ENCODE results near the gene MLX.
"Not testable (repeated sequence)": the region's sequence is repeated elsewhere in the genome, so short reads cannot be mapped to it uniquely, and the experiment has no call there.

The MLX gene

DNA sequence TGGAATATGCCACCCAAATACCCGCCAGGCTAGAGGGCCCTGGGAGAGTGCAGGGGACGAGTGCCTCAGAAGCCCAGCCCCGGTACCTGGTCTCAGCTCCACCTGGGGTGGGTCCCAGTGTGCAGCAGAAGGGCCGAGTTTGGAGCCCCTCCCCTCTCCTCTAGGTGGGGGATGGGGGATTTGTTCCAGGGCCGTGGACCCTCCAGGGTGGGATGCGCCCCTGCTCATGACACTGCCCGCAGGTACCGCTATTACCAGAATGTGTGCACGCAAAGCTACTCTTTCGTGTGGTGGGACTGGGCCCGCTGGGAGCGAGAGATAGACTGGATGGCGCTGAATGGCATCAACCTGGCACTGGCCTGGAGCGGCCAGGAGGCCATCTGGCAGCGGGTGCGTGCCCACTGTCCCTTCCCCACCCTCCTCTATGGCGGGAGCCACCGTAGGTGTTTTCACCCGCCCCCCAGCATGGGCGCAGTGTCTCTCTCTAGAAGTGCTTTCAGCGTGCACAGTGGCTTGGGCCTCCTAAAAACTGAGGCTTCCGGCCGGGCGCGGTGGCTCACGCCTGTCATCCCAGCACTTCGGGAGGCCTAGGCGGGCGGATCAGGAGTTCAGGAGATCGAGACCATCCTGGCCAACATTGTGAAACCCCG, 29.6 kb upstream of the MLX start:
- peaks cover 14% of the 10 kb centered on the region for H3K4me1 ChIP-seq (ENCODE audit: insufficient read depth, insufficient read length)
- H3K27me3 ChIP-seq (ENCODE audit: insufficient read depth, insufficient read length) = no peaks in the 10 kb centered on the region
- H3K36me3 ChIP-seq (ENCODE audit: insufficient read depth, insufficient read length, low read length) = peaks cover 32% of the 10 kb centered on the region
- peak overlapping the region; percentile 75 for H3K4me3 ChIP-seq (ENCODE audit: insufficient read length, low read depth)
- no peak for TF ChIP-seq SUZ12 (IDR thresholded peaks at IDR 0.05; ENCODE audit: extremely low read depth, insufficient read depth, insufficient read length)
- TF ChIP-seq YY1 (IDR thresholded peaks at IDR 0.05; ENCODE audit: insufficient read depth, insufficient read length) = no peak
- no peak for TF ChIP-seq ZNF274 (IDR thresholded peaks at IDR 0.05; ENCODE audit: low read depth, low read length)
- no peaks in the 10 kb centered on the region for H3K9me3 ChIP-seq (ENCODE audit: insufficient read depth, low read length)
- H3K9ac ChIP-seq (ENCODE audit: insufficient read length, low read depth) = peak overlapping the region; percentile 85
- DNase-seq (ENCODE audit: low read depth, low spot score) = no peak

DNA sequence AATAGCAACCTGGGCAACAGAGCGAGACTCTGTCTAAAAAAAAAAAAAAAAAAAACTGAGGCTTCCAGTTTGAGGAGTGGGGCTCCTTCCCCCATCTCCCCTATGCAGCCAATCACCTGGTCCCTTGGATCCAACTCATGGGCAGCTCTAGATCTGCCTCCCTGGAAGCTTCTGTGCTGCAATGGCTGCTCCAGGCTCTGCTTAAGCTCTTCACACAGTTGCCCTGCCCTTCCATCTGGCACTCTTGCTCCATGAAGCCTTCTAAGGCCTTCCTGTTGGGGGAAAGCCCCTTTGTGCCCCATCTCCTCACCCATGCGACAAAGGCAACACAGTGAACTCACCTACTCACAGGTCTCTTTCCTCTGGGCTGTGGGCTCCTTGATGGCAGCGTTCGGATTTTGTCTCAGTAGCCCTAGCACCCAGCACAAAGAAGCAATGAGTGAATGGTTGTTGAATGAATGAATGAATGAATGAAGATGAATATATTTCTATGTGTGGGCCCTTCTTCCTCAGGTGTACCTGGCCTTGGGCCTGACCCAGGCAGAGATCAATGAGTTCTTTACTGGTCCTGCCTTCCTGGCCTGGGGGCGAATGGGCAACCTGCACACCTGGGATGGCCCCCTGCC, 29.0 kb upstream of the MLX start:
- DNase-seq (ENCODE audit: low read depth, low spot score) = no peak
- H3K9me3 ChIP-seq (ENCODE audit: insufficient read depth, low read length) = no peaks in the 10 kb centered on the region
- peaks cover 38% of the 10 kb centered on the region for H3K36me3 ChIP-seq (ENCODE audit: insufficient read depth, insufficient read length, low read length)
- TF ChIP-seq ZNF274 (IDR thresholded peaks at IDR 0.05; ENCODE audit: low read depth, low read length) = no peak
- peak overlapping the region; percentile 42 for H3K9ac ChIP-seq (ENCODE audit: insufficient read length, low read depth)
- H3K27me3 ChIP-seq (ENCODE audit: insufficient read depth, insufficient read length) = no peaks in the 10 kb centered on the region
- no peak overlapping the region for H3K4me3 ChIP-seq (ENCODE audit: insufficient read length, low read depth)
- peaks cover 14% of the 10 kb centered on the region for H3K4me1 ChIP-seq (ENCODE audit: insufficient read depth, insufficient read length)

- DNase-seq (ENCODE audit: low read depth, low spot score) = no peak
- no peak overlapping the region for H3K4me3 ChIP-seq (ENCODE audit: insufficient read length, low read depth)
- H3K36me3 ChIP-seq (ENCODE audit: insufficient read depth, insufficient read length, low read length) = peaks cover 44% of the 10 kb centered on the region
- no peaks in the 10 kb centered on the region for H3K9me3 ChIP-seq (ENCODE audit: insufficient read depth, low read length)
- TF ChIP-seq ZNF274 (IDR thresholded peaks at IDR 0.05; ENCODE audit: low read depth, low read length) = no peak
- no peak for TF ChIP-seq SUZ12 (IDR thresholded peaks at IDR 0.05; ENCODE audit: extremely low read depth, insufficient read depth, insufficient read length)
- no peak for TF ChIP-seq YY1 (IDR thresholded peaks at IDR 0.05; ENCODE audit: insufficient read depth, insufficient read length)
- peak overlapping the region; percentile 29 for H3K9ac ChIP-seq (ENCODE audit: insufficient read length, low read depth)
- no peaks in the 10 kb centered on the region for H3K27me3 ChIP-seq (ENCODE audit: insufficient read depth, insufficient read length)
- H3K4me1 ChIP-seq (ENCODE audit: insufficient read depth, insufficient read length) = peaks cover 14% of the 10 kb centered on the region
Measured at GRCh38 chr17:42538482-42538881, 28.4 kb upstream of the MLX start.

GRCh38 chr17:42540558-42540957, 26.3 kb upstream of the MLX start:
- not testable (repeated sequence) for DNase-seq (ENCODE audit: low read depth, low spot score); H3K4me3 ChIP-seq (ENCODE audit: insufficient read length, low read depth); H3K9ac ChIP-seq (ENCODE audit: insufficient read length, low read depth); H3K9me3 ChIP-seq (ENCODE audit: insufficient read depth, low read length); H3K27me3 ChIP-seq (ENCODE audit: insufficient read depth, insufficient read length); H3K4me1 ChIP-seq (ENCODE audit: insufficient read depth, insufficient read length)
- H3K36me3 ChIP-seq (ENCODE audit: insufficient read depth, insufficient read length, low read length) = peaks cover 60% of the 10 kb centered on the region

- Histone ChIP-seq H3K36me3 (ENCODE audit: insufficient read depth, insufficient read length, low read length) (peaks cover 60% of the 10 kb centered on the region), H3K9me3 (ENCODE audit: insufficient read depth, low read length) (no peaks in the 10 kb centered on the region), H3K4me1 (ENCODE audit: insufficient read depth, insufficient read length) (peaks cover 9% of the 10 kb centered on the region)
Measured at GRCh38 chr17:42541041-42541833, 25.7 kb upstream of the MLX start.

GRCh38 chr17:42543190-42544079, 23.5 kb upstream of the MLX start:
- H3K36me3 ChIP-seq (ENCODE audit: insufficient read depth, insufficient read length, low read length) = peaks cover 53% of the 10 kb centered on the region
- no peak overlapping the region for H3K9ac ChIP-seq (ENCODE audit: insufficient read length, low read depth)
- H3K9me3 ChIP-seq (ENCODE audit: insufficient read depth, low read length) = no peaks in the 10 kb centered on the region
- H3K27me3 ChIP-seq (ENCODE audit: insufficient read depth, insufficient read length) = no peaks in the 10 kb centered on the region
- TF ChIP-seq ZNF274 (IDR thresholded peaks at IDR 0.05; ENCODE audit: low read depth, low read length) (no peak), YY1 (IDR thresholded peaks at IDR 0.05; ENCODE audit: insufficient read depth, insufficient read length) (no peak), SUZ12 (IDR thresholded peaks at IDR 0.05; ENCODE audit: extremely low read depth, insufficient read depth, insufficient read length) (no peak)
- no peak overlapping the region for H3K4me3 ChIP-seq (ENCODE audit: insufficient read length, low read depth)
- no peak for DNase-seq (ENCODE audit: low read depth, low spot score)
- H3K4me1 ChIP-seq (ENCODE audit: insufficient read depth, insufficient read length) = peaks cover 3% of the 10 kb centered on the region

More at GRCh38 chr17:42541041-42541833, 25.7 kb upstream of the MLX start:
- Histone ChIP-seq H3K27me3 (ENCODE audit: insufficient read depth, insufficient read length) (no peaks in the 10 kb centered on the region), H3K4me3 (ENCODE audit: insufficient read length, low read depth) (no peak overlapping the region), H3K9ac (ENCODE audit: insufficient read length, low read depth) (no peak overlapping the region)
- DNase-seq (ENCODE audit: low read depth, low spot score) = no peak
- TF ChIP-seq ZNF274 (IDR thresholded peaks at IDR 0.05; ENCODE audit: low read depth, low read length) = no peak
- no peak for TF ChIP-seq SUZ12 (IDR thresholded peaks at IDR 0.05; ENCODE audit: extremely low read depth, insufficient read depth, insufficient read length)

DNA sequence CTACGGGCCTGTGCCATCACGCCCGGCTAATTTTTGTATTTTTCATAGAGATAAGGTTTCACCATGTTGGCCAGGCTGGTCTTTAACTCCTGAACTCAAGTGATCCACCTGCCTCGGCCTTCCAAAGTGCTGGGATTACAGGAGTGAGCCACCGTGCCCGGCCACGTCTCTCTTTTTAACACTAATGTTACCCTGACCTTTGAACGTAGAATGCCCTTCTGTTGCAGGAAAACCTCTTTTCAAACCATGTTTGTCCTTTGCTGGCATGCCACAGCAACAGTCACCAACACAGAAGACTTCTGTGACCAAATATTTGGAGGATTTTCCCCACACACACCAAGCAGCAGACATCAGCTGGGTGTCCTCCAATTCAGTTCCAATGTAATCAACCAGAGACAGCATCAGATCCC, 22.0 kb upstream of the MLX start:
- TF ChIP-seq ZNF274 (IDR thresholded peaks at IDR 0.05; ENCODE audit: low read depth, low read length) (no peak), YY1 (IDR thresholded peaks at IDR 0.05; ENCODE audit: insufficient read depth, insufficient read length) (no peak), SUZ12 (IDR thresholded peaks at IDR 0.05; ENCODE audit: extremely low read depth, insufficient read depth, insufficient read length) (no peak)
- Histone ChIP-seq H3K27me3 (ENCODE audit: insufficient read depth, insufficient read length) (no peaks in the 10 kb centered on the region), H3K36me3 (ENCODE audit: insufficient read depth, insufficient read length, low read length) (peaks cover 40% of the 10 kb centered on the region), H3K9ac (ENCODE audit: insufficient read length, low read depth) (no peak overlapping the region), H3K4me3 (ENCODE audit: insufficient read length, low read depth) (no peak overlapping the region), H3K9me3 (ENCODE audit: insufficient read depth, low read length) (no peaks in the 10 kb centered on the region), H3K4me1 (ENCODE audit: insufficient read depth, insufficient read length) (peaks cover 3% of the 10 kb centered on the region)
- no peak for DNase-seq (ENCODE audit: low read depth, low spot score)

- H3K4me1 ChIP-seq (ENCODE audit: insufficient read depth, insufficient read length); H3K9me3 ChIP-seq (ENCODE audit: insufficient read depth, low read length); H3K9ac ChIP-seq (ENCODE audit: insufficient read length, low read depth); H3K27me3 ChIP-seq (ENCODE audit: insufficient read depth, insufficient read length); DNase-seq (ENCODE audit: low read depth, low spot score); H3K4me3 ChIP-seq (ENCODE audit: insufficient read length, low read depth): not testable (repeated sequence)
- H3K36me3 ChIP-seq (ENCODE audit: insufficient read depth, insufficient read length, low read length) = peaks cover 38% of the 10 kb centered on the region
Measured at GRCh38 chr17:42545755-42546505, 21.0 kb upstream of the MLX start.

Data from NT2/D1 (cell line).